ENCODE data around the gene BAHCC1.

GRCh38 chr17:81419886-81420768 is 24.9 kb downstream of the BAHCC1 start:
- TF ChIP-seq CTCF (IDR thresholded peaks at IDR 0.05): no peak
- no peak for TF ChIP-seq POLR2A (IDR thresholded peaks at IDR 0.05)
